CD4-positive, alpha-beta memory T cell (primary cell): Measurements from ENCODE around the gene RABGAP1L. TPM values are rescaled to one million over a fixed set of nuclear protein-coding genes. Genes with fewer than 3 reads are reported as not detected.
"Not testable (repeated sequence)": the region's sequence is repeated elsewhere in the genome, so short reads cannot be mapped to it uniquely, and the experiment has no call there.

Experiments used
- CTCF ChIA-PET: fragments of 350-600 bp; sonication (Branson Sonifier 250); formaldehyde crosslinking; loops from one replicate; lab custom pipeline; 2021; ENCODE audit warnings: inconsistent platforms; ENCODE audit not compliant: partially characterized antibody; lab: Charles Lee
- POLR2A ChIA-PET: fragments of 350-600 bp; sonication (Branson Sonifier 250); formaldehyde crosslinking; loops from one replicate; lab custom pipeline; 2021; ENCODE audit not compliant: partially characterized antibody; lab: Charles Lee
- DNase-seq, 5 donors: peaks; one replicate each; pipeline versions ENCODE4 v3.0.0 to v3.0.0-alpha.2; 2020 to 2022; ENCODE audit warnings: mixed read lengths in 1 of 5
- H3K27ac ChIP-seq: one replicate; pipeline ENCODE4 v1.7.0; 2013; ENCODE audit warnings: low read depth, low read length
- H3K27me3 ChIP-seq: 2 replicates; pipeline ENCODE4 v1.7.0; 2013; ENCODE audit warnings: mild to moderate bottlenecking, low read length, moderate library complexity; ENCODE audit not compliant: insufficient read depth
- H3K36me3 ChIP-seq: 2 replicates; pipeline ENCODE4 v1.7.0; 2013; ENCODE audit warnings: mild to moderate bottlenecking, low read length, moderate library complexity; ENCODE audit not compliant: insufficient read depth
- H3K4me1 ChIP-seq: 2 replicates; pipeline ENCODE4 v1.7.0; 2013; ENCODE audit warnings: mild to moderate bottlenecking, low read length, moderate library complexity; ENCODE audit not compliant: insufficient read depth
- H3K4me3 ChIP-seq, 2 donors: one replicate each; pipeline ENCODE4 v1.7.0; 2013; ENCODE audit warnings: low read length in 2 of 2, mild to moderate bottlenecking in 1 of 2
- H3K9me3 ChIP-seq, 2 donors: one replicate each; pipeline ENCODE4 v1.7.0; 2013; ENCODE audit warnings: low read length in 2 of 2, control low read depth in 1 of 2; ENCODE audit not compliant: control insufficient read depth in 1 of 2
- H3K27ac Mint-ChIP-seq, 7 donors: one replicate each; pipeline ENCODE4 v1.8.0; 2020 to 2021; ENCODE audit warnings: mixed read lengths in 7 of 7, mild to moderate bottlenecking in 6 of 7, inconsistent platforms in 3 of 7, moderate library complexity in 3 of 7
- H3K27me3 Mint-ChIP-seq, 2 donors: one replicate each; pipeline ENCODE4 v1.8.0; 2020 to 2021; ENCODE audit warnings: mixed read lengths in 2 of 2
- H3K36me3 Mint-ChIP-seq, 2 donors: one replicate each; pipeline ENCODE4 v1.8.0; 2020 to 2021; ENCODE audit warnings: mixed read lengths in 2 of 2, inconsistent platforms in 1 of 2, mild to moderate bottlenecking in 1 of 2
- H3K4me1 Mint-ChIP-seq, 4 donors: one replicate each; pipeline ENCODE4 v1.8.0; 2020 to 2021; ENCODE audit warnings: mixed read lengths in 4 of 4, mild to moderate bottlenecking in 1 of 4
- H3K4me3 Mint-ChIP-seq, 8 donors: one replicate each; pipeline ENCODE4 v1.8.0; 2020 to 2021; ENCODE audit warnings: mixed read lengths in 8 of 8, mild to moderate bottlenecking in 7 of 8, moderate library complexity in 6 of 8, inconsistent platforms in 3 of 8
- H3K9me3 Mint-ChIP-seq, 8 donors: one replicate each; pipeline ENCODE4 v1.8.0; 2020 to 2021; ENCODE audit warnings: mixed read lengths in 8 of 8, mild to moderate bottlenecking in 5 of 8, inconsistent platforms in 3 of 8, moderate library complexity in 1 of 8
- intact Hi-C: fragments of 100-400 bp; cut with micrococcal nuclease; formaldehyde crosslinking; loops from one replicate; pipeline ENCODE4 v1.15.1; 2023
- polyA plus RNA-seq, 2 donors: library from polyadenylated mRNA; unstranded; fragments of 300-500 nt; fragmentation: Illumina TruSeq; gene quantifications; one replicate each; pipeline ENCODE4 v1.2.3, GENCODE V29; 2021
- total RNA-seq, 2 experiments: library from RNA; stranded (reverse); gene quantifications; one replicate each; pipeline ENCODE4 v1.2.3, GENCODE V29; 2021

RABGAP1L gene
- total and polyA plus RNA-seq, 4 experiments from 2014 or later, result 75.7 to 114 (median 96.8) TPM

GRCh38 chr1:175019524-175019923 lies 860.2 kb downstream of the RABGAP1L start:
- H3K4me1 Mint-ChIP-seq, result peaks cover 29 to 43% (median 34%) of the 10 kb centered on the region in 4 donors
- CTCF ChIA-PET, result no interaction called here
- Histone ChIP-seq H3K4me3 (no peak overlapping the region), H3K27me3 (no peaks in the 10 kb centered on the region), H3K27ac (no peak overlapping the region), H3K36me3 (peaks cover 38% of the 10 kb centered on the region), H3K4me1 (peaks cover 25% of the 10 kb centered on the region), H3K9me3 (no peaks in the 10 kb centered on the region)
- no peak overlapping the region for H3K4me3 Mint-ChIP-seq
- peaks cover 18 to 58% of the 10 kb centered on the region in 2 donors for H3K36me3 Mint-ChIP-seq
- peaks cover 0 to 2% (median 0%) of the 10 kb centered on the region in 8 donors for H3K9me3 Mint-ChIP-seq
- H3K27me3 Mint-ChIP-seq, result no peaks in the 10 kb centered on the region
- DNase-seq, result no peak
- intact Hi-C loops, result no loop called here
- POLR2A ChIA-PET, result no interaction called here
- H3K27ac Mint-ChIP-seq, result no peak overlapping the region

- Mint-ChIP-seq H3K4me1 (peaks cover 24 to 43% (median 28%) of the 10 kb centered on the region in 4 donors), H3K36me3 (peaks cover 5 to 26% of the 10 kb centered on the region in 2 donors), H3K27me3 (no peaks in the 10 kb centered on the region), H3K9me3 (peaks cover 0 to 2% (median 0%) of the 10 kb centered on the region in 8 donors), H3K27ac (peak within 1 kb of the TSS; percentile 86 to 97 (median 97)), H3K4me3 (peak within 1 kb of the TSS; percentile 90 to 98 (median 93))
- Histone ChIP-seq H3K36me3 (peaks cover 7% of the 10 kb centered on the region), H3K9me3 (no peaks in the 10 kb centered on the region), H3K4me3 (peak within 1 kb of the TSS; percentile 79 to 97), H3K4me1 (peaks cover 25% of the 10 kb centered on the region), H3K27me3 (no peaks in the 10 kb centered on the region), H3K27ac (peak within 1 kb of the TSS; percentile 94)
- CTCF ChIA-PET, result interaction anchor here (0.8 to 1.9 kb wide), 10 partner anchors 9 to 169 kb away, joined by 3 to 12 read pairs (median 4); partner anchors contain the start of gene CACYBP
- intact Hi-C loops, result loop anchor here (1.0 to 5.0 kb wide), 4 partner anchors 24 to 1156 kb away; partner anchors contain the start of genes CACYBP, GAS5, KIAA0040 and ZBTB37
- DNase-seq, result peak; percentile 95 to 98 (median 97)
- POLR2A ChIA-PET, result interaction anchor here (0.6 to 4.2 kb wide), 22 partner anchors 9 to 1546 kb away, joined by 3 to 248 read pairs (median 6); partner anchors contain the start of genes CACYBP, COP1, GAS5 and KLHL20
Observed at GRCh38 chr1:175023043-175023921, 864.0 kb downstream of the RABGAP1L start, which contains the start of gene MRPS14. MRPS14 (minus strand) TSS chr1:175023425; CDS start chr1:175023408, 17 bp downstream.

- peaks cover 22 to 43% (median 27%) of the 10 kb centered on the region in 4 donors for H3K4me1 Mint-ChIP-seq
- not testable (repeated sequence) for H3K27me3 ChIP-seq, DNase-seq, H3K9me3 Mint-ChIP-seq, H3K27me3 Mint-ChIP-seq, H3K36me3 ChIP-seq, H3K9me3 ChIP-seq
- CTCF ChIA-PET, result interaction anchor here (0.9 to 1.9 kb wide), 10 partner anchors 9 to 168 kb away, joined by 3 to 12 read pairs (median 4); partner anchors contain the start of gene CACYBP
- intact Hi-C loops, result loop anchor here (1.0 to 5.0 kb wide), 4 partner anchors 25 to 1157 kb away; partner anchors contain the start of genes CACYBP, GAS5, KIAA0040 and ZBTB37
- H3K27ac Mint-ChIP-seq, result peak overlapping the region; percentile 86 to 97 (median 97)
- peaks cover 5 to 23% of the 10 kb centered on the region in 2 donors for H3K36me3 Mint-ChIP-seq
- POLR2A ChIA-PET, result interaction anchor here (0.6 to 4.2 kb wide), 21 partner anchors 9 to 1547 kb away, joined by 3 to 248 read pairs (median 6); partner anchors contain the start of genes CACYBP, COP1, GAS5 and PRDX6
- peaks cover 25% of the 10 kb centered on the region for H3K4me1 ChIP-seq
- H3K27ac ChIP-seq, result peak overlapping the region; percentile 94
- peak overlapping the region; percentile 90 to 98 (median 93) for H3K4me3 Mint-ChIP-seq
- H3K4me3 ChIP-seq, result peak overlapping the region; percentile 59 to 97
Observed at GRCh38 chr1:175023922-175024242, 864.6 kb downstream of the RABGAP1L start.

- peak overlapping the region; percentile 48 to 97 (median 86) for H3K27ac Mint-ChIP-seq
- no peak overlapping the region for H3K4me3 ChIP-seq
- no peaks in the 10 kb centered on the region for H3K27me3 Mint-ChIP-seq
- CTCF ChIA-PET, result interaction anchor here (0.9 to 1.4 kb wide), 2 partner anchors 25 to 42 kb away, joined by 3 to 5 read pairs; partner anchors contain the start of gene CACYBP
- peaks cover 25 to 49% (median 32%) of the 10 kb centered on the region in 4 donors for H3K4me1 Mint-ChIP-seq
- H3K4me3 Mint-ChIP-seq, result peak overlapping the region; percentile 11 to 80 (median 57)
- no peaks in the 10 kb centered on the region for H3K27me3 ChIP-seq
- H3K4me1 ChIP-seq, result peaks cover 31% of the 10 kb centered on the region
- POLR2A ChIA-PET, result interaction anchor here (0.5 to 4.2 kb wide), 7 partner anchors 10 to 1156 kb away, joined by 3 to 248 read pairs (median 16); partner anchors contain the start of genes CACYBP, GAS5 and ZBTB37
- H3K36me3 ChIP-seq, result peaks cover 4% of the 10 kb centered on the region
- intact Hi-C loops, result loop anchor here (5.0 kb wide), 1 partner anchor 1157 kb away; the partner anchor contains the start of genes GAS5 and ZBTB37
- DNase-seq, result no peak
- peaks cover 5 to 21% of the 10 kb centered on the region in 2 donors for H3K36me3 Mint-ChIP-seq
- H3K9me3 ChIP-seq, result no peaks in the 10 kb centered on the region
- H3K9me3 Mint-ChIP-seq, result peaks cover 0 to 5% (median 0%) of the 10 kb centered on the region in 8 donors
- no peak overlapping the region for H3K27ac ChIP-seq
Observed at GRCh38 chr1:175024773-175025172, 865.5 kb downstream of the RABGAP1L start.

GRCh38 chr1:175033953-175034352 lies 874.6 kb downstream of the RABGAP1L start:
- Histone ChIP-seq H3K9me3 (no peaks in the 10 kb centered on the region), H3K4me3 (no peak overlapping the region), H3K36me3 (no peaks in the 10 kb centered on the region), H3K27me3 (no peaks in the 10 kb centered on the region), H3K4me1 (peaks cover 6% of the 10 kb centered on the region), H3K27ac (no peak overlapping the region)
- H3K27ac Mint-ChIP-seq, result peak overlapping the region in 1 of 7 donors; percentile 43
- POLR2A ChIA-PET, result no interaction called here
- no peaks in the 10 kb centered on the region for H3K36me3 Mint-ChIP-seq
- peaks cover 0 to 2% of the 10 kb centered on the region in 2 donors for H3K27me3 Mint-ChIP-seq
- CTCF ChIA-PET, result no interaction called here
- peaks cover 5 to 10% (median 7%) of the 10 kb centered on the region in 4 donors for H3K4me1 Mint-ChIP-seq
- peaks cover 0 to 3% (median 0%) of the 10 kb centered on the region in 8 donors for H3K9me3 Mint-ChIP-seq
- H3K4me3 Mint-ChIP-seq, result no peak overlapping the region
- no peak for DNase-seq
- intact Hi-C loops, result no loop called here

- ChIA-PET POLR2A (no interaction called here), CTCF (no interaction called here)
- Mint-ChIP-seq H3K4me1 (peaks cover 1 to 3% (median 2%) of the 10 kb centered on the region in 4 donors), H3K4me3 (no peak overlapping the region), H3K27me3 (peaks cover 0 to 2% of the 10 kb centered on the region in 2 donors), H3K9me3 (no peaks in the 10 kb centered on the region), H3K36me3 (no peaks in the 10 kb centered on the region), H3K27ac (no peak overlapping the region)
- intact Hi-C loops, result no loop called here
- Histone ChIP-seq H3K4me1 (no peaks in the 10 kb centered on the region), H3K9me3 (no peaks in the 10 kb centered on the region), H3K36me3 (no peaks in the 10 kb centered on the region), H3K4me3 (no peak overlapping the region), H3K27me3 (no peaks in the 10 kb centered on the region), H3K27ac (no peak overlapping the region)
- no peak for DNase-seq
Observed at GRCh38 chr1:175034775-175035174, 875.5 kb downstream of the RABGAP1L start.
